ENCODE data around the gene RDM1.

DNA sequence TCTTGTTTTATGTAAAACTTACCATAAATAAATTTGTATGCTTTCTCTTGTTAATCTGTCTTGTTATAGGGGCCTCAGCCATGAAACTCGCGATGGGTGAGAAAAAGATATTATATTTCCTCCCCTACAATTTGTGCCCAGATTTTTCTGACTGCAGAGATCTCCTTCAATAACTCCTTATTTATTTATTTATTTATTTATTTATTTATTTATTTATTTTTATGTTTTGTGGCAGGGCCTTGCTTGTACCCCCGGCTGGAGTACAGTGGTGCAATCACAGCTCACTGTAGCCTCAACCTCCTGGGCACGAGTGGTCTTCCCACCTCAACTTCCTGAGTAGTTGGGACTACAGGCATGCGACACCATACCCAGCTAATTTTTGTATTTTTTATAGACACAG lies 27.1 kb downstream of the RDM1 start:
- no peak for TF ChIP-seq NFYB (CRISPR knock-in tag; conservative IDR thresholded peaks at IDR 0.05; ENCODE audit: low read depth)
- no peak for TF ChIP-seq JUN (CRISPR knock-in tag; IDR thresholded peaks at IDR 0.05)
